ENCODE measurements around the gene NDC1.

The NDC1 gene

GRCh38 chr1:53727461-53728092, 110.5 kb downstream of the NDC1 start:
- peaks cover 5% of the 10 kb centered on the region for H3K27me3 Mint-ChIP-seq
- no peak overlapping the region for H3K4me3 Mint-ChIP-seq
- H3K36me3 Mint-ChIP-seq (ENCODE audit: low read depth): no peaks in the 10 kb centered on the region
- DNase-seq: no peak
- H3K4me1 Mint-ChIP-seq (ENCODE audit: low read depth): no peaks in the 10 kb centered on the region
- no peaks in the 10 kb centered on the region for H3K9me3 Mint-ChIP-seq
- no peak overlapping the region for H3K27ac Mint-ChIP-seq

- peaks cover 5% of the 10 kb centered on the region for H3K27me3 Mint-ChIP-seq
- no peaks in the 10 kb centered on the region for H3K4me1 Mint-ChIP-seq (ENCODE audit: low read depth)
- H3K4me3 Mint-ChIP-seq: no peak overlapping the region
- DNase-seq: no peak
- no peaks in the 10 kb centered on the region for H3K9me3 Mint-ChIP-seq
- H3K27ac Mint-ChIP-seq: no peak overlapping the region
- no peaks in the 10 kb centered on the region for H3K36me3 Mint-ChIP-seq (ENCODE audit: low read depth)
Observed at GRCh38 chr1:53726009-53726600, 112.0 kb downstream of the NDC1 start.

- no peaks in the 10 kb centered on the region for H3K4me1 Mint-ChIP-seq (ENCODE audit: low read depth)
- no peak overlapping the region for H3K27ac Mint-ChIP-seq
- H3K36me3 Mint-ChIP-seq (ENCODE audit: low read depth): no peaks in the 10 kb centered on the region
- DNase-seq: no peak
- H3K4me3 Mint-ChIP-seq: no peak overlapping the region
- no peaks in the 10 kb centered on the region for H3K9me3 Mint-ChIP-seq
- H3K27me3 Mint-ChIP-seq: no peaks in the 10 kb centered on the region
Observed at GRCh38 chr1:53725238-53725689, 112.8 kb downstream of the NDC1 start.

GRCh38 chr1:53722025-53722424, 116.1 kb downstream of the NDC1 start:
- Mint-ChIP-seq H3K4me3 (no peak overlapping the region), H3K9me3 (no peaks in the 10 kb centered on the region), H3K36me3 (ENCODE audit: low read depth) (no peaks in the 10 kb centered on the region), H3K27ac (no peak overlapping the region), H3K27me3 (peaks cover 8% of the 10 kb centered on the region), H3K4me1 (ENCODE audit: low read depth) (no peaks in the 10 kb centered on the region)
- no peak for DNase-seq

GRCh38 chr1:53721088-53721487, 117.0 kb downstream of the NDC1 start:
- DNase-seq: no peak
- Mint-ChIP-seq H3K36me3 (ENCODE audit: low read depth) (no peaks in the 10 kb centered on the region), H3K9me3 (no peaks in the 10 kb centered on the region), H3K27me3 (peaks cover 8% of the 10 kb centered on the region), H3K27ac (no peak overlapping the region), H3K4me1 (ENCODE audit: low read depth) (no peaks in the 10 kb centered on the region), H3K4me3 (no peak overlapping the region)

GRCh38 chr1:53719469-53719868, 118.6 kb downstream of the NDC1 start:
- Mint-ChIP-seq H3K36me3 (ENCODE audit: low read depth) (no peaks in the 10 kb centered on the region), H3K27ac (no peak overlapping the region)

GRCh38 chr1:53718443-53718842, 119.7 kb downstream of the NDC1 start:
- H3K27me3 Mint-ChIP-seq: peaks cover 8% of the 10 kb centered on the region
- no peaks in the 10 kb centered on the region for H3K36me3 Mint-ChIP-seq (ENCODE audit: low read depth)
- H3K4me3 Mint-ChIP-seq: no peak overlapping the region
- no peak for DNase-seq
- H3K4me1 Mint-ChIP-seq (ENCODE audit: low read depth): no peaks in the 10 kb centered on the region
- H3K9me3 Mint-ChIP-seq: no peaks in the 10 kb centered on the region
- H3K27ac Mint-ChIP-seq: no peak overlapping the region

More at GRCh38 chr1:53719469-53719868, 118.6 kb downstream of the NDC1 start:
- peaks cover 8% of the 10 kb centered on the region for H3K27me3 Mint-ChIP-seq
- H3K4me1 Mint-ChIP-seq (ENCODE audit: low read depth): no peaks in the 10 kb centered on the region
- H3K9me3 Mint-ChIP-seq: no peaks in the 10 kb centered on the region
- H3K4me3 Mint-ChIP-seq: no peak overlapping the region
- no peak for DNase-seq

- Mint-ChIP-seq H3K4me1 (ENCODE audit: low read depth) (no peaks in the 10 kb centered on the region), H3K9me3 (no peaks in the 10 kb centered on the region), H3K27ac (no peak overlapping the region), H3K4me3 (no peak overlapping the region), H3K27me3 (peaks cover 8% of the 10 kb centered on the region), H3K36me3 (ENCODE audit: low read depth) (no peaks in the 10 kb centered on the region)
- no peak for DNase-seq
Observed at GRCh38 chr1:53717025-53717804, 120.9 kb downstream of the NDC1 start.

GRCh38 chr1:53716150-53716549, 121.9 kb downstream of the NDC1 start:
- H3K27me3 Mint-ChIP-seq: peaks cover 8% of the 10 kb centered on the region
- no peaks in the 10 kb centered on the region for H3K9me3 Mint-ChIP-seq
- H3K36me3 Mint-ChIP-seq (ENCODE audit: low read depth): no peaks in the 10 kb centered on the region
- no peak overlapping the region for H3K4me3 Mint-ChIP-seq
- no peak overlapping the region for H3K27ac Mint-ChIP-seq
- no peak for DNase-seq
- no peaks in the 10 kb centered on the region for H3K4me1 Mint-ChIP-seq (ENCODE audit: low read depth)

- no peak for DNase-seq
- H3K27ac Mint-ChIP-seq: no peak overlapping the region
Observed at GRCh38 chr1:53715478-53715877, 122.6 kb downstream of the NDC1 start.

More at GRCh38 chr1:53715478-53715877, 122.6 kb downstream of the NDC1 start:
- no peaks in the 10 kb centered on the region for H3K4me1 Mint-ChIP-seq (ENCODE audit: low read depth)
- H3K4me3 Mint-ChIP-seq: no peak overlapping the region
- H3K27me3 Mint-ChIP-seq: peaks cover 8% of the 10 kb centered on the region
- H3K36me3 Mint-ChIP-seq (ENCODE audit: low read depth): no peaks in the 10 kb centered on the region
- no peaks in the 10 kb centered on the region for H3K9me3 Mint-ChIP-seq

Data from activated T-cell treated with anti-CD3 and anti-CD28 coated beads, Interleukin-2, amount 50 U/mL, for 24 hours (primary cell).